ENCODE data around the gene ARID3A. TPM values are rescaled to one million over a fixed set of nuclear protein-coding genes. Genes with fewer than 3 reads are reported as not detected.
"Not testable (repeated sequence)": the region's sequence is repeated elsewhere in the genome, so short reads cannot be mapped to it uniquely, and the experiment has no call there.

Gene ARID3A
- 6.6 to 10.0 TPM (median 8.8 TPM) in 3 replicates for total RNA-seq
- long read RNA-seq, partial matches to known transcripts = 2 of 5 reads
- long read RNA-seq, other reads (novel, unspliced or antisense) = 3 of 5 reads

DNA sequence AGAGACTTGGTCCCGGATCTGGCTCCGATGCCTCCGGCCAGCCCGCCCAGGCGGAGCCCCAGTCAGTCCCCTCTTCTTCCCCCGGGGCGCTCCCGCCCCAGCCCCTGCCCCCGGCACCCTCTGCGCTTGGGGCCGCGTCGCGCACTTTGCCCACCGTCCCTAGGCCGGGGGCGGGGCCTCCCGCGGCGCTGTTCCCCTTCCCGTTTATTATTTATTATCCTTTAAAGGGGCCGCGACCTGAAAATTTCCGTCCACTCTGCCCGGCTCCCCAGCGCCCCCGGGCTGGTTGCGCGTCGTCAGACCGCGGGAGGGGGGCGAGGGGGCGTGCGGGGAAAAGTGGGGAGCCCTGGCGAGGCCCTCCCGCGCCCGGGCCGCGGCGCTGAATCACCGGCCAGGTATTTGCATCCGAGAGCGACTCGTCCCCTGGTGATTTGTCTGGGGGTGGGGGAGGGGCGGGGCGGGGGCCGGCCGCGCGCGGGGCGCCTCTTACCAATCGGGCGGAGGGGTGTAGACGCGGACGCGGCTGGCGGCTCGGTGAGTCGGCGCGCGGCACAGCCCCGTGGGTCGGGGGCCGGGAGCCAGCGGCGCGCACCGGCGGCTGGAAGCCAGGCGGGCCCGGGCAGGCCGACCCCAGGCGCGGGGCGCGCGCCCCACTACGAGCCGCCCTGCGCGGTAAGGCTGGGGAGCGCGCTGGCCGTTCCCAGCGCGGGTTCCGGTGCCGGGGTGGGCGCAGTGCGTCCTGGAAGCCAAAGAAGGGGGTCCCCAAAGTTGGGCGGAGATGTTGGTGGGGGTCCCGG is at the start of gene ARID3A:
TSS of gene ARID3A (plus strand) at position 510 of the 797 bp plus-strand sequence. CDS start 3,494 bp downstream, outside the sequence.
- TF ChIP-seq, protein P1, sequence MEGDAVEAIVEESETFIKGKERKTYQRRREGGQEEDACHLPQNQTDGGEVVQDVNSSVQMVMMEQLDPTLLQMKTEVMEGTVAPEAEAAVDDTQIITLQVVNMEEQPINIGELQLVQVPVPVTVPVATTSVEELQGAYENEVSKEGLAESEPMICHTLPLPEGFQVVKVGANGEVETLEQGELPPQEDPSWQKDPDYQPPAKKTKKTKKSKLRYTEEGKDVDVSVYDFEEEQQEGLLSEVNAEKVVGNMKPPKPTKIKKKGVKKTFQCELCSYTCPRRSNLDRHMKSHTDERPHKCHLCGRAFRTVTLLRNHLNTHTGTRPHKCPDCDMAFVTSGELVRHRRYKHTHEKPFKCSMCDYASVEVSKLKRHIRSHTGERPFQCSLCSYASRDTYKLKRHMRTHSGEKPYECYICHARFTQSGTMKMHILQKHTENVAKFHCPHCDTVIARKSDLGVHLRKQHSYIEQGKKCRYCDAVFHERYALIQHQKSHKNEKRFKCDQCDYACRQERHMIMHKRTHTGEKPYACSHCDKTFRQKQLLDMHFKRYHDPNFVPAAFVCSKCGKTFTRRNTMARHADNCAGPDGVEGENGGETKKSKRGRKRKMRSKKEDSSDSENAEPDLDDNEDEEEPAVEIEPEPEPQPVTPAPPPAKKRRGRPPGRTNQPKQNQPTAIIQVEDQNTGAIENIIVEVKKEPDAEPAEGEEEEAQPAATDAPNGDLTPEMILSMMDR (IDR thresholded peaks at IDR 0.05) = no peak
- Mint-ChIP-seq H3K9me3 (ENCODE audit: low read depth) (no peaks in the 10 kb centered on the region), H3K27me3 (ENCODE audit: low read depth) (peaks cover 2% of the 10 kb centered on the region), H3K27ac (ENCODE audit: unreplicated experiment) (no peak within 1 kb of the TSS), H3K4me1 (ENCODE audit: low read depth) (peaks cover 8% of the 10 kb centered on the region), H3K36me3 (ENCODE audit: low read depth) (no peaks in the 10 kb centered on the region), H3K4me3 (ENCODE audit: unreplicated experiment) (peak within 1 kb of the TSS; percentile 71)
- DNase-seq (ENCODE audit: low spot score) = peak; percentile 88

DNA sequence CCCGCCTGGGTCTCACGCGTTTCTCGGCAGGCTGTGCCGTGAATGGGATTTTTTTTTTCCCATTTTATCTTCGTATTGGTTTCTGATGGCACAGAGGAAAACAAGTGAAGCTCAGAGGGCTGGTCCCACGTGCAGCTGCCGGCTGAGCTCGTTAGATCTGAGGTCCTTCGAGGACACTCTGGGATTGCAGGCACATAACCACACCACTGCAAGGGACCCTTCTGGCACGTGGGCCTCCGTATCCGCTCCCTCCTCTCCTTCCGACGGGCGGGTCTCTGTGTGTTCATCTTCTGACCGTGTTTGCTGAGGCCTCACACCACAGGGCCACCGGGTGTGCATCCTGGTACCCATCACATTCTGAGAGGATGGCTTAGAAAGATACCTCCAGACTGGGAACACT is 49.7 kb upstream of the ARID3A start:
- Mint-ChIP-seq H3K4me3 (ENCODE audit: unreplicated experiment) (no peak overlapping the region), H3K9me3 (ENCODE audit: low read depth) (no peaks in the 10 kb centered on the region), H3K4me1 (ENCODE audit: low read depth) (peaks cover 11% of the 10 kb centered on the region), H3K27ac (ENCODE audit: unreplicated experiment) (no peak overlapping the region), H3K36me3 (ENCODE audit: low read depth) (peaks cover 10% of the 10 kb centered on the region), H3K27me3 (ENCODE audit: low read depth) (no peaks in the 10 kb centered on the region)
- DNase-seq (ENCODE audit: low spot score) = no peak
- TF ChIP-seq, protein P1 (IDR thresholded peaks at IDR 0.05) = no peak

DNA sequence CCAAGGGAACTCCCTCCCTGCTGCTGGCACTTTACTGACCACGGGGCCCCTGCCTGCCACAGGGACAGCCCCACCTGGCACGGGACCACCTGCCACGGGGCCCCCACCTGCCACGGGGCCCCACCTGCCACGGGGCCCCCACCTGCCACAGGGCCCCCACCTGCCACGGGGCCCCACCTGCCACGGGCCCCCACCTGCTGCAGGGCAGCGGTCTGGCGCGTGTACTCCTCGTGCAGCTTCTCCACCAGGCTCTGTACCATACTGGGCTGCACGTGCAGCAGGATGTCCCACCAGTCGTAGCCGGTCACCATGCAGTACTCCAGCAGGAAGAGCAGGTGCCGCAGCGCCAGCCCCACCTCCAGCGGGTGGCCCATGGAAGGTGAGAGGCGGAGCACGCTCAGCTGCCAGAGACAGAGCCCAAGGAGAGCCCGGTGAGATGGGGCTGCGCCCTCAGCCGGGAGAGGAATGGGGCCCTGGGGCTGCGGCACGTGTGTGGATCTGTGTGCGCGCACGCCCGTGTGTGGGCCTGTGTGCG is 49.0 kb upstream of the ARID3A start:
- Mint-ChIP-seq H3K27me3 (ENCODE audit: low read depth) (no peaks in the 10 kb centered on the region), H3K4me1 (ENCODE audit: low read depth) (peaks cover 7% of the 10 kb centered on the region), H3K4me3 (ENCODE audit: unreplicated experiment) (no peak overlapping the region), H3K9me3 (ENCODE audit: low read depth) (no peaks in the 10 kb centered on the region), H3K36me3 (ENCODE audit: low read depth) (peaks cover 10% of the 10 kb centered on the region), H3K27ac (ENCODE audit: unreplicated experiment) (no peak overlapping the region)
- TF ChIP-seq, protein P1 (IDR thresholded peaks at IDR 0.05) = no peak
- DNase-seq (ENCODE audit: low spot score) = no peak

GRCh38 chr19:877992-878660 is 47.7 kb upstream of the ARID3A start:
- H3K9me3 Mint-ChIP-seq (ENCODE audit: low read depth) = not testable (repeated sequence)

DNA sequence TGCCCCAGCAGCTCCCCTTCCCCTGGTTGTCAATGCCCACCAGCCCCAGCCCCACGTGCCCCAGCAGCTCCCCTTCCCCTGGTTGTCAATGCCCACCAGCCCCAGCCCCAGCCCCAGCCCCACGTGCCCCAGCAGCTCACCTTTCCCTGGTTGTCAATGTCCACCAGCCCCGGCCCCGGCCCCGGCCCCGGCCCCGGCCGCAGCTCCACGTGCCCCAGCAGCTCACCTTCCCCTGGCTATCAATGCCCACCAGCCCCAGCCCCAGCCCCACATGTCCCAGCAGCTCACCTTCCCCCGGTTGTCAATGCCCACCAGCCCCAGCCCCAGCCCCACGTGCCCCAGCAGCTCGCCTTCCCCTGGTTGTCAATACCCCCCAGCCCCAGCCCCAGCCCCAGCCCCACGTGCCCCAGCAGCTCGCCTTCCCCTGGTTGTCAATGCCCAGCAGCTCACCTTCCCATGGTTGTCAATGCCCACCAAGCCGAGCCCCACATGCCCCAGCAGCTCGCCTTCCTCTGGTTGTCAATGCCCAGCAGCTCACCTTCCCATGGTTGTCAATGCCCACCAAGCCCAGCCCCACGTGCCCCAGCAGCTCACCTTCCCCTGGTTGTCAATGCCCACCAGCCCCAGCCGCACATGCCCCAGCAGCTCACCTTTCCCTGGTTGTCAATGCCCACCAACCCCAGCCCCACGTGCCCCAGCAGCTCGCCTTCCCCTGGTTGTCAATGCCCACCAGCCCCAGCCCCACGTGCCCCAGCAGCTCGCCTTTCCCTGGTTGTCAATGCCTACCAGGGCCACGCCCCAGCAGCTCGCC is 46.9 kb upstream of the ARID3A start:
- DNase-seq (ENCODE audit: low spot score); H3K9me3 Mint-ChIP-seq (ENCODE audit: low read depth); H3K27me3 Mint-ChIP-seq (ENCODE audit: low read depth); H3K4me1 Mint-ChIP-seq (ENCODE audit: low read depth); H3K27ac Mint-ChIP-seq (ENCODE audit: unreplicated experiment); H3K4me3 Mint-ChIP-seq (ENCODE audit: unreplicated experiment): not testable (repeated sequence)
- peaks cover 12% of the 10 kb centered on the region for H3K36me3 Mint-ChIP-seq (ENCODE audit: low read depth)

More at GRCh38 chr19:877992-878660, 47.7 kb upstream of the ARID3A start:
- not testable (repeated sequence) for H3K4me1 Mint-ChIP-seq (ENCODE audit: low read depth); H3K27me3 Mint-ChIP-seq (ENCODE audit: low read depth); H3K27ac Mint-ChIP-seq (ENCODE audit: unreplicated experiment); DNase-seq (ENCODE audit: low spot score); H3K4me3 Mint-ChIP-seq (ENCODE audit: unreplicated experiment)
- peaks cover 12% of the 10 kb centered on the region for H3K36me3 Mint-ChIP-seq (ENCODE audit: low read depth)
